Keratinocyte (primary cell): ENCODE results near the gene PLXDC1. TPM values are rescaled to one million over a fixed set of nuclear protein-coding genes. Genes with fewer than 3 reads are reported as not detected.

Experiments used
- DNase-seq: peaks from one replicate; pipeline ENCODE4 v3.0.0-alpha.2; 2011; ENCODE audit warnings: low read depth, missing footprints, low spot score
- FAIRE-seq: peaks from 2 replicates; lab custom pipeline; 2011; peaks lifted over from hg19 to GRCh38; lab: Jason Lieb, UNC
- H2AFZ ChIP-seq: 2 replicates; pipeline ENCODE4 v1.6.0; 2012; ENCODE audit warnings: low read length, control low read depth, inconsistent platforms; ENCODE audit not compliant: control insufficient read depth
- H3K27ac ChIP-seq: 2 replicates; pipeline ENCODE4 v1.5.1; 2011; ENCODE audit warnings: low read length; ENCODE audit not compliant: control insufficient read depth, insufficient read depth
- H3K27me3 ChIP-seq: 3 replicates; pipeline ENCODE4 v1.6.0; 2011; ENCODE audit warnings: low read length; ENCODE audit not compliant: control insufficient read depth, insufficient read depth; ENCODE audit errors: extremely low read depth
- H3K36me3 ChIP-seq, 2 experiments: 2 replicates in 1 of 2; 3 replicates in 1 of 2; pipeline ENCODE4 v1.5.1; 2011; ENCODE audit warnings: low read length in 2 of 2, mild to moderate bottlenecking in 1 of 2; ENCODE audit not compliant: control insufficient read depth in 2 of 2, insufficient read depth in 2 of 2; ENCODE audit errors: extremely low read depth in 1 of 2
- H3K4me1 ChIP-seq: 3 replicates; pipeline ENCODE4 v1.5.1; 2011; ENCODE audit warnings: low read length; ENCODE audit not compliant: control insufficient read depth, insufficient read depth; ENCODE audit errors: extremely low read depth
- H3K4me2 ChIP-seq: 3 replicates; pipeline ENCODE4 v1.6.0; 2011; ENCODE audit warnings: low read depth, low read length; ENCODE audit not compliant: control insufficient read depth, insufficient read depth; ENCODE audit errors: extremely low read depth
- H3K4me3 ChIP-seq, 3 experiments: fragments of 200-600 bp in 1 of 3; sonication (generic) in 1 of 3; 2 replicates in 2 of 3; 3 replicates in 1 of 3; pipeline ENCODE4 v1.5.1; 2011 to 2016; ENCODE audit warnings: low read length in 3 of 3, mild to moderate bottlenecking in 3 of 3, control low read depth in 2 of 3, inconsistent platforms in 1 of 3, low read depth in 1 of 3, mixed read lengths in 1 of 3, mixed run types in 1 of 3, moderate library complexity in 1 of 3; ENCODE audit not compliant: control insufficient read depth in 2 of 3, insufficient read depth in 2 of 3; ENCODE audit errors: extremely low read depth in 1 of 3
- H3K79me2 ChIP-seq: 2 replicates; pipeline ENCODE4 v1.6.0; 2012; ENCODE audit warnings: low read length; ENCODE audit not compliant: control insufficient read depth, insufficient read depth
- H3K9ac ChIP-seq: 3 replicates; pipeline ENCODE4 v1.6.0; 2011; ENCODE audit warnings: low read length; ENCODE audit not compliant: control insufficient read depth, insufficient read depth; ENCODE audit errors: extremely low read depth
- H3K9me1 ChIP-seq: 3 replicates; pipeline ENCODE4 v1.6.0; 2011; ENCODE audit warnings: low read length; ENCODE audit not compliant: control insufficient read depth, insufficient read depth; ENCODE audit errors: extremely low read depth
- H3K9me3 ChIP-seq: 2 replicates; pipeline ENCODE4 v1.5.1; 2012; ENCODE audit warnings: low read depth, low read length; ENCODE audit not compliant: control insufficient read depth
- H4K20me1 ChIP-seq: 3 replicates; pipeline ENCODE4 v1.6.0; 2011; ENCODE audit warnings: low read length; ENCODE audit not compliant: control insufficient read depth, insufficient read depth; ENCODE audit errors: extremely low read depth
- EZH2 ChIP-seq: IDR thresholded peaks from one replicate; pipeline ENCODE4 v1.6.1; 2012; ENCODE audit warnings: inconsistent platforms, mild to moderate bottlenecking, low read length, moderate library complexity
- dilution Hi-C: fragments of 300-500 bp; cut with MboI; formaldehyde crosslinking; loops from one replicate; pipeline ENCODE4 v1.7.0; 2020; ENCODE audit warnings: low sequenced_read_pairs; ENCODE audit not compliant: extremely low pct_ligation_motif_present
- polyA plus RNA-seq, 5 experiments: library from polyadenylated mRNA; depleted of rRNA in 3 of 5; stranded (reverse) in 3 of 5; stranded (forward) in 1 of 5; unstranded in 1 of 5; fragments of >200 nt; gene quantifications; 1 replicate in 1 of 5; 2 replicates in 3 of 5; 3 replicates in 1 of 5; pipeline versions ENCODE4 v1.2.1 to v1.2.3, GENCODE V29; 2011 to 2012; ENCODE audit warnings: missing spikeins in 2 of 5, low read depth in 1 of 5, low replicate concordance in 1 of 5
- TF ChIP-seq, protein P1 (sequence below), 3 experiments: IDR thresholded peaks in 1 of 3; conservative IDR thresholded peaks in 1 of 3; optimal IDR thresholded peaks in 1 of 3; 2 replicates in 2 of 3; 3 replicates in 1 of 3; pipeline versions ENCODE3 to v1.5.1; 2011; ENCODE audit warnings: low read length in 3 of 3, mild to moderate bottlenecking in 3 of 3, moderate library complexity in 2 of 3, control low read depth in 1 of 3, inconsistent platforms in 1 of 3; ENCODE audit not compliant: insufficient read depth in 2 of 3; ENCODE audit errors: extremely low read depth in 1 of 3

PLXDC1 gene
- polyA plus RNA-seq, 1 donor (not counting 4 experiments of a cell fraction or from before 2014, with no cell fraction given), result 0.35 TPM

DNA sequence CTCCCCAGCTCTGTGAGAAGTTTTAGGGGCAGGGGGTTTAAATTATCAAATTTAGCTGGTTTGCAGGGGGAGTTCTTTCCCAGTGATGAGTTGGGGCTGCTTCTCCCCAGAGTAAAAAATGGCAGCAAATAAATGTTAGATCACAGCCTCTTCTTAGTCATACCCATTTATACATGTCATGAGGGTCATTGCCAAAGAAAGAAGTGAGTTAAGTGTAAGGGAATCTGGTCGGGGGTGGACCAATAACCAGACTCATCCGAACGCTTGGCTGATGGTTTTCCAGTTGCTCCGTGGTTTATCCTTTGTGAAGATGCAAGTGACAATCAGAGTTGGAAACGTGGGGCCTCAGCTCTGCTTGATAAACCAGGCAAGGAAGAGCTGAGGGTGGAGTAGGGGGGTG is 87.1 kb downstream of the PLXDC1 start:
- Histone ChIP-seq H3K36me3 (no peaks in the 10 kb centered on the region), H3K79me2 (no peaks in the 10 kb centered on the region), H3K4me2 (no peak overlapping the region), H4K20me1 (no peaks in the 10 kb centered on the region), H3K9me3 (no peaks in the 10 kb centered on the region), H3K27me3 (peaks cover 4% of the 10 kb centered on the region), H2AFZ (no peak overlapping the region), H3K9ac (no peak overlapping the region), H3K9me1 (no peaks in the 10 kb centered on the region), H3K27ac (no peak overlapping the region), H3K4me3 (no peak overlapping the region), H3K4me1 (peaks cover 22% of the 10 kb centered on the region)
- FAIRE-seq (no peak), DNase-seq (no peak)
- TF ChIP-seq EZH2, result no peak
- TF ChIP-seq, protein P1, sequence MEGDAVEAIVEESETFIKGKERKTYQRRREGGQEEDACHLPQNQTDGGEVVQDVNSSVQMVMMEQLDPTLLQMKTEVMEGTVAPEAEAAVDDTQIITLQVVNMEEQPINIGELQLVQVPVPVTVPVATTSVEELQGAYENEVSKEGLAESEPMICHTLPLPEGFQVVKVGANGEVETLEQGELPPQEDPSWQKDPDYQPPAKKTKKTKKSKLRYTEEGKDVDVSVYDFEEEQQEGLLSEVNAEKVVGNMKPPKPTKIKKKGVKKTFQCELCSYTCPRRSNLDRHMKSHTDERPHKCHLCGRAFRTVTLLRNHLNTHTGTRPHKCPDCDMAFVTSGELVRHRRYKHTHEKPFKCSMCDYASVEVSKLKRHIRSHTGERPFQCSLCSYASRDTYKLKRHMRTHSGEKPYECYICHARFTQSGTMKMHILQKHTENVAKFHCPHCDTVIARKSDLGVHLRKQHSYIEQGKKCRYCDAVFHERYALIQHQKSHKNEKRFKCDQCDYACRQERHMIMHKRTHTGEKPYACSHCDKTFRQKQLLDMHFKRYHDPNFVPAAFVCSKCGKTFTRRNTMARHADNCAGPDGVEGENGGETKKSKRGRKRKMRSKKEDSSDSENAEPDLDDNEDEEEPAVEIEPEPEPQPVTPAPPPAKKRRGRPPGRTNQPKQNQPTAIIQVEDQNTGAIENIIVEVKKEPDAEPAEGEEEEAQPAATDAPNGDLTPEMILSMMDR (optimal IDR thresholded peaks at IDR 0.05 in 1 of 3, IDR thresholded peaks at IDR 0.05 in 1 of 3, conservative IDR thresholded peaks at IDR 0.05 in 1 of 3; ENCODE audit: extremely low read depth in 1 of 3, insufficient read depth in 2 of 3, low read length in 3 of 3), result no peak
- dilution Hi-C loops, result no loop called here

DNA sequence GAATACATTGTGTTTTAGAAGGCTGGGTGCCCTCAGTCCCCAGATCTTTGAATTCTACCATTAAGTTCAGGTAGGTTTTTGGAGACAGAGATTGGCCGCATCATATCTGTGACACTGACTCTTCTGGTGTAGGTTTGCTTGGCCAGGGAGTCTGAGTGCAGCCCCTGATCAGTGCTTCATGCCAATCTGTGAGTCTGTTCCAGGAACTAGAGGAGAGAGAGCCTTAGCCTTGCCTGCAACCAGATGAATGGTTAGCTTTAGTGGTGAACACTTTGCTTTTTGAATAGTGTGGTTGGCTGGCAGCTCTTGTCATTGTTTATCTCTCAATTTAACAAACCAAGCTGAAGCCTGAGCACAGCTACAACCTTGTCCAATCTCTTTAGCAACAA is 87.8 kb downstream of the PLXDC1 start:
- DNase-seq (no peak), FAIRE-seq (no peak)
- dilution Hi-C loops, result no loop called here
- no peaks in the 10 kb centered on the region for H4K20me1 ChIP-seq
- H3K4me3 ChIP-seq, result no peak overlapping the region
- no peaks in the 10 kb centered on the region for H3K79me2 ChIP-seq
- H3K9me1 ChIP-seq, result no peaks in the 10 kb centered on the region
- peaks cover 4% of the 10 kb centered on the region for H3K27me3 ChIP-seq
- peak overlapping the region; percentile 27 for H3K4me2 ChIP-seq
- H3K9ac ChIP-seq, result no peak overlapping the region
- H2AFZ ChIP-seq, result no peak overlapping the region
- no peaks in the 10 kb centered on the region for H3K36me3 ChIP-seq
- H3K4me1 ChIP-seq, result peaks cover 22% of the 10 kb centered on the region
- H3K27ac ChIP-seq, result no peak overlapping the region
- H3K9me3 ChIP-seq, result no peaks in the 10 kb centered on the region
- TF ChIP-seq EZH2, result no peak
- TF ChIP-seq, protein P1 (optimal IDR thresholded peaks at IDR 0.05 in 1 of 3, IDR thresholded peaks at IDR 0.05 in 1 of 3, conservative IDR thresholded peaks at IDR 0.05 in 1 of 3; ENCODE audit: extremely low read depth in 1 of 3, insufficient read depth in 2 of 3, low read length in 3 of 3), result no peak
